GM12801 (cell line): ENCODE data around the gene C3orf18.

Source experiments
- CTCF ChIP-seq: IDR thresholded peaks from one replicate; pipeline ENCODE4 v1.5.1; 2011; ENCODE audit warnings: control low read depth; ENCODE audit not compliant: insufficient read length; ENCODE audit errors: extremely low read depth

Gene C3orf18

DNA sequence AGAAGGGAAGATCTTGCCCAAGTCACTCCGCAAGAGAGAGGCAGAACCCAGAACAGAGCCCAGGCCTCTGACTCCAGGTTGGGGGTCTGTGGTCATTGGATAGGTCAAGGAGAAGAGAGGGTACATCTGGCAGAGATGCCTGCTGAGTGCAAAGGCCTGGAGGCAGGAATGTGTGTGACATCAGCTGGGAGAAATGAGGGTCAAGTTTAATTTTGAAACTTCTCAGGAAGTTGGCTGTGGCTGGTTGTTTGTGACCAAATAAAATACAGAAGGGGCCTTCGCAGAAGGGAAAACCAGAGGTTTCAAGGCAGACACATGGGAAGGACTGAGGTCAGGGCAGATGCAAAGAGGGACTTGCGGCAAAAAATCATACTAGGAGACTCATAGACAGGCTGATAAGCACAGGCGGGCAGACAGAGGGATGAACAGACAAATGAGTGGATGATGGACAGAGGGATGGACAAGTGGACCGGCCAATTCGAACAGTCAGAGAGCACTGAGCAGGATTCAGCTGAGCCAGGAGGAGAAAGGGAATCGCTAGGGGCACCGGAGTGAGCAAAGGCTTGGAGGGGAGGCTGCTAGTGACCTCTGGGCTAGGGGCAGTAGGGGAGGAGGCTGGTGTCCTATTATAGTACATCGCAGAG is 35.4 kb downstream of the C3orf18 start:
- TF ChIP-seq CTCF: no peak

DNA sequence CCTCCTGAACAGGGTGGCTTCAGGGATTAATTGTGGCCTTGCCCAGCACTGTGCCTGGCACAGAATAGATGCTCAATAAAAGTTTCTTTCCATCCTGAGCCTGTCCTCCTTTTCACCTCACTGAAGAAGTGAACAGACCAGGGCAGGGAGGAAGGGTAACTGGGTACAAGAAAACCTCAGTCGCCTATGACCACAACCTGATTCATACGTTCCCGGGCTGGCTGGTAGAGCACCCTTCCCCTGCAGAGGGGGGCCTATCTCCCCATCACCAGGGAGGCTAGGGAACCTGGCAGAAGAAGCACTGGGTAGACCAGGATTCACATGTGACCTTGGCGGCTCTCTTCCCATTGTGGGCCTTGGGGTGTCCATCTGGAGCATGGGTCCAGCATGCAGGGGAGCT is 36.3 kb downstream of the C3orf18 start:
- TF ChIP-seq CTCF: no peak

DNA sequence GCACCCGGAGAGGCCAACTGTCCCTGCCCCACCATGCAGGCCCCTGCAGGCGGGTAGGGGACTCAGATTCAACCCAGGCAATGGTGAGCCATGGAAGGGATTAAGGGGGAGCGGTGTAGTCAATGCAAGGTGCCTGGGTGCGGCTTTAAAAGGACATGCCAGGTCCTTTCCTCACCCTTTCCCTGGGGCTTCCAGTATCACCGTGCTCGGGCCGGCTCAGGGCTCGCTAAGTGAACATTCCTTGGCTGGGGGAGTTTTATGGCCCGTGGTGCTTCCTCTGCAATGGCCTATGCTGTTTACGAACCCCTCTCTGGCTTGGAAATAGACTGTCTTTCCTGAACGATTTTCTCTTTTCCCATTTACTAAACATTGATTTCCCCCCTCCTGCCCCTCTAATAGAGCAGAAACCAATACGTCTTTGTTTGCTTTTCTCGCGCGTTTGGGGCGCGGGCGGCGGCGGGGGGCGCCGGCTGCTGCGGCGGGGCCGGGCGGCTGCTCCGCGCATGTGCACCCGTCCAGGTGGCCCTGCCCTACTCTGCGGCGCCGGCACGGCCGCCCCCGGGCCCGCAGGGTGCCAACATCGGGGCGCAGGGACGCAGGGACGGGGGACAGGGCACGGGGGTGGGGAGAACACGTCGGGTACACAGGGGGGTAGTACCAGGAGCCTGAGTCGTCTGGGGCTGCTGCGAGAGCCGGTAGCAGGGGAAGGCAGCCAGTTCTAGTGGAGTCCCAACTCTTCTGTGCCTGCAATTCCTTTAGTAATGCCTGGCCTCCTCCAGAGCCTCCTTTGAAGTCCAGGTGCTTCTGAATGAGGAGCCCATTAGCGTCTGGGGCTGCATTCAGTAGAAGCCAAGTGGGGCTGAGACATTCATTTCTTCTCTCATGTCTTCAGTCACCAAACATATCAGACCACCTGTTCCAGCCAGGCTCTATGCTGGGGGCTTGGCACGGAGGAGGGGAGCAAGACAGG is 37.3 kb downstream of the C3orf18 start:
- TF ChIP-seq CTCF: no peak

DNA sequence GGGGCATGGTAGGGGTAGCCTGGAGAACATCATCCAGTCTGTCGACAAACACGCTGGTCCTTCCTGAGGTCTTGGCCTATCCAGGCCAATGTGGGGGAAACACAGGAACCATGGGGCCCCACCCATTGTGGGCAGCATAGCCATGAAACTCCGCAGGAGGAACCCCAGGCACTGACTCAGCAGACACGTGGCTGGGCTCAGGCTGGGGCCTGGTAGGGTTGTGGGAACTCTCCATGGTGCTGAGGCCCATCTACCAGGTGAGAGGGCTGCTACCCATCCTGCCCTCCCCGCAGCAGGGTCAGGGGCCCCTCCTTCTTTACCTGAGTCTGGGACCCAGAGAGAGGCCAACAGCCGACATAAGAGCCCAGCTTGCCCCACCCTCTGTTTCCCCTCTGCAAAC is 41.6 kb downstream of the C3orf18 start:
- no peak for TF ChIP-seq CTCF

DNA sequence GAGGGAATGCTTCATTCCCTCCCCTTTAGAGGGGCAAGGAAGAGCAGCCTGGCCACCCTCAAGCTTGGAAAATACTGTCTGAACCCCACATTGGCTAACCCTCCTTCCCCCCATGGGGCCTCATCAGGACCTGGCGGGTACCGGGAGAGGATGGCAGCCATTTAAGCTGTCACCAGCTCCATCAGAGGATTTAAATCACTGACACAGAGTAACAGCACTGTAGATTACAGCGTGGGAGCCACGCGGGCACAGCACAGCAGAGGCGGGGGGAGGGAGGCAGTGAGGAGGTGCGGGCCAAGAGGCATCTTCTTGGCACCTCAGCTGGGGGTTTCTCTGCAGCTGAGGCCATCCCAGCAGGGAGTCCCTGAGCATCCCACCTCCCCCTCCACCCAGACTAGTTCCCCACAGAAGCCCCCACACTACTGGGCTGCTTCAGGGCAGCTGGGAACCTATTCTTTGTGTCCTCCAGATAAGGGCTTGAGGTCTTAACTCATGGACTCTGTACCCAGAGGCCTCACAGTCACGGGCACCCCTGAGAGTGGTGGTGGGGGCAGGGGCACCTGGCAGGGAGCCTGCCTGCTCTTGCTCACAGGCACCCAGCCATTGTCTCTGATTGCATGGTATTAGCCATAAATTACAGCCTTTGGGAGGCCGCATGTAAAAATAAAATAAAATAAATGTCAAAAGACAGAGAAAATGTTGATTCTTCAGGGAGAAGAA is 42.2 kb downstream of the C3orf18 start:
- TF ChIP-seq CTCF: no peak

DNA sequence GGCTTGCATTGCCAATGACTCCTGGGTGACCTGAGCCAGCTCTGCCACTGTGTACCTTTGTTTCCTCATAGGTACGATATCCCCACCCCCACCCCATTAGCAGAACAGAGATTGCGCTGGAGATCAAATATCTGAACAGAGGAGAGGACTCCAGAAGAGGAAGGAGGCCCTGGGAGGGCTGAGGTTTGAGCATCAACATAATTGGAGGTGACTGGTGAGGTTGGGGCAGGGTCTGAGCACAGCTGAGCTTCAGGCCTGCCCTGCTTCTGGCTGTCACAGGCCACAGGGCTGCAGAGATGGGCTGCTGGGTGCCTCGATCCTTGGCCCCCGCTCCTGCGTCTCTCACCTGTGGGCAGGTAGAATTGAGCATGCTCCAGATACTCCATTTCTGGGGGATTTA is 42.8 kb downstream of the C3orf18 start:
- TF ChIP-seq CTCF: no peak

DNA sequence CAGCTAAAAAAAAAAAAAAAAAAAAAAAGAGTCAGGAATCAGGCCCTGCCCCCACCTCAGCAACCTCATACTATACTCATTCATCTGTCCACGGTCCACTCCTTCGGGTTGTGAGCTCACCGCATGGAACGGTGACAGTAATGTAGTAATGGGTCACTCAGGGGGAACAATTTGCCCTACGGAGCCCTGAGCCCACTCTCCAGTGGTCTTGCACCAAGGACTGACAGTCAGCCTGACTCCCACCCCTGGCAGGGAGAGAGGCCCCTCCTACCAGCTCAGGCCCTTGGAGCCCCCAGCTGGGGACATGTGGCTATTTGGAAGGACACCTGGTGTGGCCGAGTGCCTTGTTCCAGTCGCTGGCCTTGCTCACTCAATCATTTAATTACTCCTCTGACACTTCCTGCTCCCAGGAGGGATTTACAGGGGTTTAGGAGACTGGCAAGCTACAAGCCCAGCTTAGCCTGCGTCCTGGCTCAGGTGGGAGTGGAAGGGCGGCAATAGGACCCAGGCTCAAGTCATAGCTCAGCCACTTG is 44.2 kb downstream of the C3orf18 start:
- no peak for TF ChIP-seq CTCF
